Kidney glomerular epithelial cell (primary cell): ENCODE measurements around the gene CACYBP.

Experiments
- DNase-seq: peaks from one replicate; lab custom pipeline; 2025; lab: John Stamatoyannopoulos, UW

Gene CACYBP

DNA sequence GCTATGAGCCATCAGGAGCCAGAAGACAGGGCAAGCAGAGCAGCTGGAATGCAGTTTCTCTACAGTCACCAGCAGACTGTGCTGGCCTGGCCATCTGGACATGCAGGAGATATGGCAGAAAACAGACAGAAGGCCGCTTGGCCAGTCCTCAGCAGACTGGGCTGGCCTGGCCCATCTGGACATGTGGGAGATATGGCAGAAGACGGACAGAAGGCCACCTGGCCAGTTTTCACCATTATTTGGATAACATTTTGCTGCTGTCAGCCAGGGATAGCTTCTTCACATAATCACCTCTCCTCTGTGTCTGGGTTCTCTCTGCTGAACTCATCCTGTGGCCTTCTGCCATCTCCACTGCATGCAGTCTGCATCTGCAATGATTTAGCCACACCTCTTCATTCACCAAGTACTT lies 25.0 kb upstream of the CACYBP start:
- DNase-seq: no peak

DNA sequence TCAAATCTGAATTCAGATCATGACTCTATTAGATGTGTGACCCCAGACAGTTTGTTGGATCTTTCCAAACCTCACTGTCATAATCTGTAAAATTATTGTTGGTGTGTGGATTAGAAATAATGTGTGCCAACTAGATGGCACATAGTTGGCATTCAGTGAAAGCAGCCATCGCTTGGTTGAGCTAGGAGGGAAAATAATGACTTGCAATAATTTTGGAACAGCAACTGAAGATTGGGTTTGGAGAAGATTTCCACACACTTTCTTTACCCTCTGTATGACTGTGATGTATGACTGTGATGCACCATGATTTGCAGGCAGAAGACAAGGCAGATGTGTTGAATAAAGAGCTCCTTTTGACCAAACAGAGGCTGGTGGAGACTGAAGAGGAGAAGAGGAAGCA lies 24.0 kb upstream of the CACYBP start:
- DNase-seq: no peak

DNA sequence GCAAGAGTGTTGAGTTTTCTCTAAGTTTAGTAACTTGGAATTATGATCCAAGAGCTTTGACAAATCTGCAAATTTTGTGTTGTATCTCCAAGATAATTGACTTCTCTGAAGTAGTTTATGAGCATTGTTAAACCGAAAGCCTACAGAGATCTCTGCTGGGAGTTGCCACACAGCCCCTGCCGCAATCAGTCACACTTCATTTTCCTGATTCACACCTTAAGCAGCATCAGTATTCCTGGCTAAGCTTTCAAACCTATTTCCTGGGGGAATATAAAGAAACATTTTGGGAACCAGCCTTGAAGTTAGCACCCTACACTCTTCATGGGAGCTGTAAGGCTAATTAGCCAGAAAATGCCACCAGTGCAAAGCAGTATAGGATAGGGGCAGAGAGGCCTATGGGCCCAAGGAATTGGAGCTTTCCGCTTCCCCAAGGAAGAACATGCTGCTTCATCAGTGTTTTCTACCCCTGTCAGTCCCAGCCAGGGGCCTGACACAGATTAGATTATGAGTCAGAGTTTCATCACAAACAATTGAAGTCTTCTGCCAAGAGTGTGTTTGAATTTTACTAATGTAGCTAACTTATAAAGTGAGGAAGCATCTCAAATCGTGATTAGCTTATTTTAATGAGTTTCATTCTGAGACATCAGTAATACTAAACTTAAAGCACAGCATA lies 23.2 kb upstream of the CACYBP start:
- DNase-seq: peak; percentile 45

DNA sequence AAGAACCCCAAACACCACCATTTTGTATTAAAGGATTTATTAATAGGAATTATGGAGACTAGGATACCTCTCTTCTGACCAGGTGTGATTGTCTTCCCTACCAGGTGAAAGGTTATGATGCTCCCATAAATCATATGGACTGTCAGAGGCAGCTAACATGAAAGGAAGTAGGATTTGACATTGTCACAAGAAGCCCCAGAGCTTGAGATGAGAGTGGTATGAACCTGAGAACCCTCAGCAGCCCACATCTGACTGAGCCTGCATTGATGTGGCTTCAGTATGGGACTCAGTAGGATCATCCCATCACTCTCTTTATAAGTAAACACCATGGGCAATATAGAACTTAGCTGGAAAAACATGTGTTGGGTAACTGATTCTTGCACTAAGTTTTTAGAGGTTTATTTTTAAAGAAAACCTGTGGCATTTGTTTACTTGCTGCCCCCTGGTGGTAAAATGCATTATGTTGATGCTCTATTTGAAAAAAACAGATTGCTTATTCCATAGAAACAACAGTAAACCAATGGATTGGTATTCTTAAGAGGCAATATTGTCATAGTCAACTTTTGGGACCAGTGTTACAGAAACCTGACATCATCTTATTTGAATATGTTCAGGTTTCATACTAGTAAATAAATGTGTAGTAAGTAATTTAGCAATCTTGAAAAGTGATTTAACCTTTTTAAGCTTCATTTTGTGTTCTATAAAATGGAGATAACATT lies 16.6 kb upstream of the CACYBP start:
- peak; percentile 12 for DNase-seq

DNA sequence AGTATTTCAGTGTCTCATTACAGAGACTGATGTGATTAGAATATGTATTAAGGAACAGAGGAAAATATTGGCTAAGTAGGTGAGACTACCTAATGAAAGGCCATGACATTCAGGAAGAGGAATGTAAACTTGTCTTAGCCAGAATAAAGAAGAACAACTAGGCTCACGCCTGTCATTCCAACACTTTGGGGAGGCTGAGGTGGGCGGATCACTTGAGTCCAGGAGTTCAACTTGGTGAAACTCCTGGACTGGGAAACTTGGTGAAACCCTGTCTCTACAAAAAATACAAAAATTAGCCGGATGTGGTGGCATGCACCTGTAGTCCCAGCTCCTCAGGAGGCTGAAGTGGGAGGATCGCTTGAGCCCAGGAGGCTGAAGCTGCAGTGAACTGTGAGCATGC lies 14.8 kb upstream of the CACYBP start:
- no peak for DNase-seq

DNA sequence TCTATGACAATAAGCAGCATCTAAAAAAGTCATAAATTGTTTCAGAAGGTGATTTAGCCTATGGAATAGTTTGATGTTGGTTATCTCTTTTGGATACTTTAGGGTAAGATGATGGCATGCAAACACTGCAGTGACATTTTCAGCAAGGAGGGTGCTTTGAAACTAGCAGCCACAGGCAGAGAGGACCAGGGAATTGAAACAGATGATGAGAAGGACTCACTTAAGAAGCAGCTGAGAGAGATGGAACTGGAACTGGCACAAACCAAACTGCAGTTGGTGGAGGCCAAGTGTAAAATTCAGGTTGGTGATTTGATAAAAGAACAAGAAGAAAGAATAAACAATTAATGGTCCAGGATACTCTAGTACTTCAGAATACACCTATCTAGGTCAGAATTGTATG lies 11.2 kb upstream of the CACYBP start:
- DNase-seq: no peak

DNA sequence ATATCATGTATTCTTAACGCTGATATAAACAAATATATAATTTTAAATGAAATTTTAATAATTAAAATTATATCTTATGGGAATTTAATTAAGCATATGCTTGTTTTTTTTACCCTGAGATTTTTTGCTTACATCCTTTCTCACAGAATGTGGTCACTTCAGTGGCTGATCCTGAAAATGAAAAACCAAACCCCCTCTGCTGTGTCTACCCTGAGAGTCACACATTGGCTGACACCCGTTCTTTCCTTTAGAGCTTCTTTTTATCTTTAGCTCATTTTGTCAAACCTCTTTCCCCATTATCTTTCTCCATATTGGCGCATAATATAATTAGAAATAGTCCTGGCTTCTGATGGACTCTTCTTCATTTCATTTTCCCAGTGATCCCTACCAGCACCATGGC lies 10.8 kb upstream of the CACYBP start:
- no peak for DNase-seq

DNA sequence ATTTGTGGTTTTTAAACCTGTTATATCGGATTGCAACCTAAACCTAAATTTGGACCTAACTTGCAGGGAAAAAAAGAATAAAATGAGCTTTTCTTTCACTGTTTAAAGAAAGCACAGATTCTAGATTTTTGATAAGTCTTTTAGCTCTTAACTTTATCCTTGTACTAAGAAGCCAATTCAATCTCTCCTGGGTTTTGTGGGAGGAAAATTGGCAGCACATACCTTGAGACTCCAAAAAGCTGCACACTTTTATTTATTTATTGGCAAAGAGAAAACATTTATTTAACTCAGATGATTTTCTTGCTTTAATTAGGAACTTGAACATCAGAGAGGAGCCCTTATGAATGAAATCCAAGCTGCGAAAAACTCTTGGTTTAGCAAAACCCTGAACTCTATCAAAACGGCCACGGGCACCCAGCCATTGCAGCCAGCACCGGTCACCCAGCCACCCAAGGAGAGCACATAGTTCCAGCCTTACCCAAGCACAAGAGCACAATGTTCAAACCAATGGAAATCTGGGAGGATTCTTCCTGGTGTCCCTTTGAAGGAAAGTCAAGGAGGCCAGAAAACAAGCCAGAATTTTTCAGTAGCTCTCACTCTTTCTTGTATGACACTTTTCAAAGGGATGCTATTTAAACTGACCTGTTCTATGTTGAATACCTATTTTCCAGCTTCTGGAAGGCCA lies 10.1 kb upstream of the CACYBP start:
- no peak for DNase-seq

DNA sequence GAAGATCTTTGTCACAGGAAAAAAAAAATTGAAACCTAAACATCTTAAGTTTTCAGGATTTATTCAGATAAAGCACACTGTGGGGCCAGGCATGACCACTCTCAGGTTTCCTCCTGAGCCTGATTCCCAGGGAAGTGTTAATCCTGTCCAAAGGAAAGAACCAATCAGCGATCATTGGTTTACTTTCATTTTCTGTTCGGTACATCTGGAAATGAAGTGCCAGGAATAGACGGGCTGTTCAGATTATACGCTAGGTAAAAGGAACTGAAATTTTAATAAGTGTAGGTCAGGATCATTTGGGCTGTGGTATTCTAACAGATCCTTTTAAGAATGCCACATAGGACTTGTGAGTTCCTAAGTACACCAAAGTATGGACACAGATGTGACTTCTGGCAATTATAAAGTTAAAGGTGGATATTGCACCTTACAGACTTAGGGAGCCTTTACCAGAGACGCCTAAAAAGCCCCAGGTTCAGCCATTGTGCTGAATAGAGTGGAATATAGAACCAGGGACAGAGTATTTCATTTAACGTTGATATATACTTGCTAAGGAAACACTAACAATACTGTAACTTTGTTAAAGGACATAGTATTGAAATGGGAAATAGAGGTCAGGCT lies 9.3 kb upstream of the CACYBP start:
- DNase-seq: peak; percentile 67

DNA sequence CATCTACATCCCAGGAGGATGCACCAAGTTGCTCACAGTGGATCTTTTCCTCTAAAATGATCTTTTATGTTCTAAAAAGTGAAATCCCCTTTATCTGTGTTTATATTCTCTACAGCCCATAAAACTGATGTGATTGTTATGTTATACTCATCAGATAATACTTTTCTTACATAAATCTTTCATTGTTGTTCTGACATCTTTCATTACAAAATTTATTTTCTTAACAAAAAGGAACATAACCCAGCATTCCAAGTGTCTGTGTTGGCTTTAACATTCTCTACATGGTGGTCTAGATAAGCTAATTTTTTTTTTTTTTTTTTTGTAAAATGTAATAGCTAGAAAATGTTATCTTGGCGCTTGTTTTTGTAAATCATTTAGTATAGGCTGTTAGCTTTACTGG lies 8.3 kb upstream of the CACYBP start:
- no peak for DNase-seq

DNA sequence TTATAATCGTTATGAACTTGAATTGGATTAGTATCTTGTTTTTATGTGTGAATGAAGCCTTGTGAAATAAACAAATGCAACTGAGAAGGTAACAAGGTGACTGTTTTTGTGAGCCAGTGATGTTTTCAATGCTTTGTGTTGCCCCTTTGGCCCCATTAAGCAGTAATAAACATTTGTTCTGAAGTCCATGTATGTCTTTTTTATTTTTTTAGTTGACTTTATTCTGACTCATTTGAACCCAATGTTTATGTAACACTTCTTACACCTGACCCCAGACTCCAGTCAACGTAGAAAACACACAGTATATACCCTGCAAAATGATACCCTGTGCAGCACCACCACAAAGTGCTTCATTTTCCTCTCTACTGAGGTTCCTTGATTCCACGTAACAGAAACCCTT lies 4.6 kb upstream of the CACYBP start:
- DNase-seq: no peak

DNA sequence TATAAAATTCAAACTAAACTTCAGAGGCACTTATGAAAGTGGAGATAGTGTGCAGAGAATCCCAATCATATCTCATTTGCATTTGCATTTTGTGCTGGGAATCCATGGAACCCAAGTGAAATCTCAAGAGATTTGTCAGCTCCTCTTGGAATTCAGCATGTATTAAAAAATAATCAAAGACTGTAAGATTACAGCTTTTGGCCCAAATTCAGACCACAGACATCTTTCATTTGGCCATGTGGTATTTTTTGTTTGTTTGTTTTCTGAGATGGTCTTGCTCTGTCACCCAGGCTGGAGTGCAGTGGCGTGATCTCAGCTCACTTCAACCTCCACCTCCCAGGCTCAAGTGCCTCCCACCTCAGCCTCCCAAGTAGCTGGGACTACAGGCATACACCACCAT lies 3.8 kb upstream of the CACYBP start:
- DNase-seq: no peak

DNA sequence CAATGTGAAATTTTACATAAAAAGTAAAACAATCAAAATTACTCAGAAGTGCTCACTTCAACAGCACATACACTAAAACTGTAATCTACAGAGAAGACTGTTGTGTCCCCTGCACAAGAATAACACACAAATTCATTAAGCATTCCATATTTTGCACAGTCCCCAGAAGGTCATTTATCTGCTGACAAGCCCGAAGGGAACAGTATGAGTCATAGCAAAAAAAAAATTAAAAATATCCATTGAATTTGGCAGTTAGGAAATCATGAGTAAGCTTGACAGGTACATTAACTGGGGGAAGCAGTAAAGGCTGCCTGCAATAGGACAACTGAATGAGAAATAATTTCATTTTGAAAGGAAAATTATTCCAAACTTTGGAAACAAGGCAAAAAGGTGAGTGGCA lies 3.3 kb upstream of the CACYBP start:
- DNase-seq: peak; percentile 17

DNA sequence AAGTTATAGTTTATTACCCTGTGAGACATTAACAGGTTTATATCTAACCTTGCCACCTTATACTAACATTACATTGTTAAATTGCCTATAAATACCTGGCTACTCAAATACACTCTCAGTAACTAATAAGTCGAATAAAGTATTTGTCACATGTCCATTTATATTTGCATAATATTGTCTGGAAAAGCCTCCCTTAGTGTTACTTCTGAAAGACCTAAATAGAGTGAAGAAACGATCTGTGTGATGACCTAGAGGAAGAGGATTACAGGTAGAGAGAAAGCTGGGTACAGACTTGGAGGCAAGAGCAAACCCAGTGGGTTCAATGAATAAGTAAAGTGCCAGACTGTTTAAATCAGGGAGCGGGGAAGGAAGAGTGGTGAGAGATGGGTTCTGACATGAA lies 2.7 kb upstream of the CACYBP start:
- no peak for DNase-seq

DNA sequence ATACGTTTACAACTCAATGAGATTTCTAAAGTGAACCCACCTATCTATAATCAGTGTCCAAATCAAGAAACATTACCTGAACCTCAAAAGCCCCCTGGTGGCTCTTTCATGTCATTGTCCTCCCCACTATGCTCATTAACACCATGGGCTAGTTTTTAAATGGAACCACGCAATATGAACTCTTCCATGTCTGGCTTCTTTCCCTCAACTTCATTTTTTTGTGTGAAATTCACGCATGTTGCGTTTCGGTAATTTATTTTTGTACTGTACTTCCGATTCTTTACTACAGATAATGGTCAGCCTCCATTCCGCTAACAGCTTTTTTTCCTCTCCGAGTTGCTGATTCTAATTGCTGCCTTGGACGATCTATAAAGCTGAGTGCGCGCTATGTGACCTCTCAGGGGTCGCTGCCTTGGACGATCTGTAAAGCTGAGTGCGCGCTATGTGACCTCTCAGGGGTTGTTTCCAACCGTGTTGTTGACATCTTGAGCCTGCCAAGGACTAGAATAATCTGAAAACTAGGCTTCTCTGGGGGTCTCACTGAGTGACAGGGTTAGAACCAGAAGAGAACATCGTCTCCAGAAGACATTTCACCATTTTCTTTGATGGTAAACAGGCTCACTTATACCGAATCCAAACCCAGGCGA lies 1.1 kb upstream of the CACYBP start:
- DNase-seq: peak; percentile 60

DNA sequence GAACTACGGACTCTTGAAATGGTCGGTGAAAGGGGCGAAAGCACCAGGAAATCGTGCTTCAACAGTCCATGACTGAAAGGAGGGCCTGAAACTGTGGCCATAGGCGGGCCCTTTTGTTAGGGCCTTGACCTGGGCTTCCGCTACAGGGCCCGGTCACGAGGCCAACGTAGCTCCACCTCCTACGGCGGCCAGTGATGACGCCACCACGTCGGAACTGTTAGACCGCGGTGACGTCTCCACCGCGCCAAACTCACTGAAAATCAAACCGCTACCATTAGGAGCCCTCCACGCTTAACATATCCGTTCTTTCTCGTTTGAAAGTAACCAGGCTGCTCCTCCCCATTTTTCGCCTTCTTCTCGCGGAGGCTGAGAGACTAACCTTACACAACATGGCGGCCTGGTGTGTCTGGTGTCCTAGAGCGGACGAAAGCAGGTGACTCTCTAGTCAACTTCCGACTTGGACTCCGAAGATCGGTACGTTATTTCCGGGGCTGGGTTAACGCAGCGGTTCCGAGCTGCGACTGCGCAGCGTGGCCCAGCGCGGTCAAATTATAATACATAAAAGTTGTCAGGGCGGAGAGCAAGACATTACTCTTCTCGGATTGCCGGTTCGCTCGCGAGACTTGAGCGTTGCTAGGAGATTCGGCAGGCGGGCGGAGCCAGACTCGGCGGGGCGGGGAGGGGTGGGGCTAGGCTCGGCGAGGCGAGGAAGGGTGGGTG lies 371 bp upstream of the CACYBP start:
- peak; percentile 98 for DNase-seq

DNA sequence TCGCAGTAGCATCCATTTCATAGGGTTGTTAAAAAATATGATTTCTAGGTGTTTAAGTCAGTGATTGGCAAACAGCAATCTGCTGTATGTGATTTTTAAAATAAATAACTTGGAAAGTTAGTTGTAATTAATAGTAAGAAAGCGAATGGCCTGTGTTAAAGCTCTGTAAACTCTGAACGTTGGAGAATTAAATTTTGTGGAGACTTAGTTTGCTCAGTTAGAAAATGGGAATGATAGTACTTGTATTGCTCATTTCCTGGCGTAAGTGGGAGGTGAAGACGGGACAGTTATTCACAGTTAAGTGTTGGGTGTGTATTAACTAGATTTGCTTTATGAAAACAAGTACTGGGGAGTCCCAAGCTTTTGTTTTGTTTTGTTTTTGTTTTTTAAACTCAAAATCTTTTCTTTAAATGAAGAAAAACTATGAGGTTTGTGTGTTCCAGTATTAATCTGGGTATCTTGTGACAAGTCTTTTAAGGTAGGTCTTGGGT lies 995 bp downstream of the CACYBP start:
- DNase-seq: peak; percentile 23

DNA sequence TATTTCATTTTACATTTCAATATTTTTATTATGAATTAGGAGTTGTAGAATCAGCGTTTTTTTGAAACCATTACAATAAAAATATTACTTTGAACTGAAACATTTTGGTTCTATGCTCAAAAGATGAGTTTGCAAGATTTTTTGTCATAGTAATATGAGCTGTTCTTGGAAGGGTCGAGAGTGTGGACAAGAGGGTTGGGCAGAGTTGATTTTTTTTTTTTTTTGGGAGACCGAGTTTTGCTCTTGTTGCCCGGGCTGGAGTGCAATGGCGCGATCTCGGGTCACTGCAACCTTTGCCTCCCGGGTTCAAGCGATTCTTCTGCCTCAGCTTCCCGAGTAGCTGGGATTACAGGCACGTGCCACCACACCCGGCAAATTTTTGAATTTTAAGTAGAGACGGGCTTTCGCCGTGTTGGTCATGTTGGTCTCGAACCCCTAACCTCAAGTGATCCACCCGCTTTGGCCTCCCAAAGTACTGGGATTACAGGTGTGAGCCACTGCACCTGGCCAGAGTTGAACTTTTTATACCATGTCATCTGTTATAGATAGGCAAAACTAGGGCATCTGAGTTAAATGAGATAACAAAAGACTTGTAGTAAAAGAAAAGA lies 3.3 kb downstream of the CACYBP start:
- DNase-seq: no peak

DNA sequence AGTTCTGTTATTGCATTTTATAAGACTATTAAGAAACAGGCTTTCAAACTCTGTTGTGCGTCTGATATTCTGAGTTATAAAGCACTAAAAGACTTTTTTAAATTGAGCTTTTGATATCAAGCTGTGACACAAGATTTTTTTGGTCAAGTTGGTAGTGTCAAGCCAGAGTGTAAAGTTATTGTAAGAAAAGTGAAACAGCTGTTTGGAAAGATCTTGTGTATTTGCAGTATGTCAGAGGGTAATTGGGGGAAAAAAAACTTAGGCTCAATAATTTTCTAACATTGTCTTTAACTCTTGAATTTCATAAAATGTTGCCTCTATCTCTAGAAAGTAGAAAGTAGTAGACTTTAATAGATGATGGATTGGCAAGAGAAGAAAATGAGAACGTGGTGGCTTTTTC lies 3.8 kb downstream of the CACYBP start:
- DNase-seq: no peak

DNA sequence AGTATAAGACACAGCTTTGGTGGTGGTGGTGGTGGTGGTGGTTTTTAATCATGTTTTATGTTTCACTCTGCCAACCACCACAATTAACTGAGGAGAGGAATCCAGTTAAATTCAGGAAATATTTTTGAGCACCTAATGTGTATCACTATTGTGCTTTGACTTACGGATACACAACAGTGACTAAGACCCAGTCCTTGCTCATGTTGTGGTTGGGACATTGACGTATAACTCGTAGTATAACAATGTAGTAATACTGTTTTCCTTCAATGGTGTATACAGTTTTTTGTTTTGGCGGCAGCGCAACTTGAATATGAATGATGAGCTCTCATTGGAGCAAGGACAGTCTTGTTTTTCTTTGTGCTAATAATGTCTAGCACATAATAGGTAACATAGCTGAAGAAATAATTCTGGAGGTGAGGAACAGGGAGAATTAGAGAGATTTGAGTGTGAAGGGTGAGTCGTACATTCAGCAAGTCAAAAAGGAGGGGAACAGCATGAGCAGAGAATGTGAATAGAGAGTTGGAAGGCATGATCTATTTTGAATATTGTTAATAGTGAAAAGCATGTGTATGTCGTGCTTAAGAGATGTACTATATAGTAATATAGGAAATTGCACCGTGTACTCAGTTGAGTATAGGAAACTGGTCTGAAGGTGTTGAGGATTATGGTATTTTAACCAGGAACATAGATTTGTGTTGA lies 5.5 kb downstream of the CACYBP start:
- no peak for DNase-seq

DNA sequence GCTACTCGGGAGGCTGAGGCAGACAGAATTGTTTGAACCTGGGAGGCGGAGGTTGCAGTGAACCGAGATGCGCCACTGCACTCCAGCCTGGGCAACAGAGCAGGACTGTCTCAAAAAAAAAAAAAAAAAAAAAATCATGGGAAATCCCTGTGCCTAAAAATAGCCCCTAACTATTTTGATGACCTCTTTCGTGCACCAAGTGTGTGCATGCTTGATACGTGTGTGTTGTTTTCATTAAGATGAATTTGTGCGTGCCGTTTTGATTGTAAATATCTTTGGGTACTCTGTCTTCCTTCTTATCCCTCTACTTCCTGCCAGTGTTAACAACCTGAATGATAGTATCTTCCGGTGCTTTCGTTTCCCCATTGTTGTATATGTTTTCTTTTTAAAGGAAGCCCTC lies 9.8 kb downstream of the CACYBP start:
- no peak for DNase-seq
